Ovary (tissue), 9 donors: ENCODE data around the gene RAC2. TPM values are rescaled to one million over a fixed set of nuclear protein-coding genes. Genes with fewer than 3 reads are reported as not detected.

Experiments
- DNase-seq, 5 donors: peaks; one replicate each; pipeline ENCODE4 v3.0.0-alpha.2; 2019 to 2020
- H3K27ac ChIP-seq, 2 donors: fragments of 200-600 bp; one replicate each; pipeline versions ENCODE4 v1.5.1 to v1.8.0; 2019 to 2022
- H3K27me3 ChIP-seq: fragments of 200-600 bp; one replicate; pipeline ENCODE4 v1.8.0; 2022
- H3K36me3 ChIP-seq: fragments of 200-600 bp; sonication (generic); one replicate; pipeline ENCODE4 v1.5.1; 2019
- H3K4me1 ChIP-seq: one replicate; pipeline ENCODE4 v1.8.1; 2013; ENCODE audit warnings: mild to moderate bottlenecking, moderate library complexity; ENCODE audit not compliant: insufficient read depth
- H3K4me3 ChIP-seq: fragments of 200-600 bp; sonication (generic); one replicate; pipeline ENCODE4 v1.5.1; 2017
- H3K9me3 ChIP-seq, 2 donors: fragments of 200-600 bp in 1 of 2; sonication (generic) in 1 of 2; one replicate each; pipeline versions ENCODE4 v1.5.1 to v1.8.1; 2013 to 2019; ENCODE audit warnings: mild to moderate bottlenecking in 1 of 2, moderate library complexity in 1 of 2
- CTCF ChIP-seq, 3 donors: fragments of 450-650 bp in 2 of 3; fragments of 200-600 bp in 1 of 3; IDR thresholded peaks; one replicate each; pipeline versions ENCODE4 v1.5.1 to v1.8.0; 2016 to 2022; ENCODE audit warnings: antibody characterized with exemption in 3 of 3, mild to moderate bottlenecking in 1 of 3
- EP300 ChIP-seq: sonication (generic); formaldehyde crosslinking; IDR thresholded peaks from one replicate; pipeline ENCODE4 v1.6.1; 2017; ENCODE audit warnings: antibody characterized with exemption
- POLR2A ChIP-seq: fragments of 450-650 bp; IDR thresholded peaks from one replicate; pipeline ENCODE4 v1.6.1; 2017; ENCODE audit warnings: antibody characterized with exemption, mild to moderate bottlenecking, moderate library complexity
- WGBS, 3 donors: extraction: QIAGEN DNeasy Blood & Tissue Kit in 1 of 3; methylation state at CpG; one replicate each; pipeline versions ENCODE4 v1.1.5 to v1.1.7; 2013 to 2017; 5-methylcytosine and 5-hydroxymethylcytosine counted together
- intact Hi-C, 4 donors: fragments of 100-400 bp; cut with DNase I; formaldehyde crosslinking; loops; one replicate each; pipeline versions ENCODE4 v1.11.0 to v1.15.1; 2022 to 2023
- polyA plus RNA-seq, 2 donors: library from polyadenylated mRNA; stranded (reverse); fragments of 200-250 nt in 1 of 2; fragments of 350-450 nt in 1 of 2; fragmentation: Illumina TruSeq in 1 of 2; extraction: RNeasy Lipid Tissue Mini Kit (QIAGEN cat#74804) in 1 of 2; gene quantifications; one replicate each; pipeline ENCODE4 v1.2.3, GENCODE V29; 2013 to 2014
- total RNA-seq, 7 donors: library from RNA; depleted of rRNA in 2 of 7; stranded (reverse); fragments of >200 nt in 2 of 7; fragmentation: NEBNext Ultra II Directional in 3 of 7; extraction: Animal tissue kit (Norgen Biotek cat#: 25700) in 3 of 7; gene quantifications; one replicate each; pipeline versions ENCODE4 v1.1.0 to v1.2.4, GENCODE V29; 2016 to 2023
- donor health status: DM: no; HTN: no; CAD: no; lungs with moderate emphysema.
- donor health status: DM: no; HTN: no; CAD: no.
- donor health status: Bipolar disorder and iron deficiency.
- donor health status: DM: yes; HTN: yes; CAD: no.
- donor health status: DM: no; HTN: no; CAD: no.
- donor health status: DM: yes; HTN: yes; CAD: no.

Gene RAC2
- total and polyA plus RNA-seq, 9 donors = 2.3 to 18.4 (median 6.0) TPM

DNA sequence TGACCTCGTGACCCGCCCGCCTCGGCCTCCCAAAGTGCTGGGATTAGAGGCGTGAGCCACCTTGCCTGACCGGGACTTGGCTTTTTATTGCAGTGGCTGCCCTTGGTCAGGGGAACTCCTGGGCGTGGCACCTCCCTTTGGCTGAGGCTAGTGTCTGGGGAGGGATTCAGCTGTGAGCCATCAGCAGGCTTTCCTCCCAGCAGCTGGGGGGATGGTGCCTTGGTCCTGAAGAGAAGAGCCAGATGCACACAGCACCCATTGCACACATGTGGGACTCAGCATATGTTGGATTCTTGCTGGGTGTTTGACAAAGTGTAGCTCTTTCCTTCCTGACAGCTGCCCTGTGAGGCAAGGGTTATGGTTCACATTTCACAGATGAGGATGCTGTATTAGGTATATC lies 46.7 kb upstream of the RAC2 start:
- WGBS, 3 donors = 26 to 50% (median 49%) methylated on average over 7 of the region's 7 CpGs
- TF ChIP-seq EP300 (no peak), CTCF (IDR thresholded peaks at IDR 0.05) (no peak), POLR2A (no peak)
- Histone ChIP-seq H3K4me1 (no peaks in the 10 kb centered on the region), H3K27ac (no peak overlapping the region), H3K36me3 (no peaks in the 10 kb centered on the region), H3K9me3 (no peaks in the 10 kb centered on the region), H3K27me3 (no peaks in the 10 kb centered on the region), H3K4me3 (no peak overlapping the region)
- intact Hi-C loops = no loop called here
- no peak for DNase-seq

- intact Hi-C loops = no loop called here
- Histone ChIP-seq H3K4me3 (no peak overlapping the region), H3K27ac (no peak overlapping the region), H3K27me3 (no peaks in the 10 kb centered on the region), H3K9me3 (no peaks in the 10 kb centered on the region), H3K36me3 (no peaks in the 10 kb centered on the region), H3K4me1 (no peaks in the 10 kb centered on the region)
- no peak for DNase-seq
- WGBS, 3 donors = 89 to 93% (median 89%) methylated on average over 7 of the region's 7 CpGs
- no peak for TF ChIP-seq POLR2A
- TF ChIP-seq CTCF (IDR thresholded peaks at IDR 0.05) = no peak
- no peak for TF ChIP-seq EP300
These were observed 45.2 kb upstream of the RAC2 start for GRCh38 chr22:37289156-37289735.

DNA sequence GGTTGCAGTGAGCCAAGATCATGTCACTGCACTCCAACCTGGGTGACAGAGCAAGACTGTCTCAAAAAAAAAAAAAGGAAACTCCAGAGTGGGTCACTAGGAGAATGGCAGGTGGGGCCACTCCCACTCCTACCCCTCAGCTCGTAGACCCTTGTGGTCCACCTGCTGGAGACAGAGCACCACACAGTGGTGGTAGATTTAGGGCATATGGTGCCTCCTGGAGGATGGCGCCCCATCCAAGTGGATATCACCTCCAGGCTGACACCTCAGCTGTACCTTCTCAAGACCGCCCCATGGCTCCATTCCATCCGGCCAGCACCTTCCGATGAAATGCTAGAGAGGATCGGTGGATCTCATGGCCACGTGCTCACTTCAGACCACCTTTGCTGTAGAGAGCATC lies 44.5 kb upstream of the RAC2 start:
- H3K27me3 ChIP-seq = no peaks in the 10 kb centered on the region
- WGBS, 3 donors = 78 to 85% (median 82%) methylated on average over 7 of the region's 7 CpGs

GRCh38 chr22:37287550-37287951 lies 43.5 kb upstream of the RAC2 start:
- 77 to 80% (median 77%) methylated on average over 10 of the region's 10 CpGs for WGBS, 3 donors
- no peaks in the 10 kb centered on the region for H3K27me3 ChIP-seq
- no peaks in the 10 kb centered on the region for H3K36me3 ChIP-seq
- H3K4me1 ChIP-seq = no peaks in the 10 kb centered on the region
- no peak overlapping the region for H3K4me3 ChIP-seq
- no peak for DNase-seq
- intact Hi-C loops = no loop called here
- no peaks in the 10 kb centered on the region for H3K9me3 ChIP-seq
- TF ChIP-seq EP300 = no peak
- no peak for TF ChIP-seq POLR2A
- no peak for TF ChIP-seq CTCF (IDR thresholded peaks at IDR 0.05)
- no peak overlapping the region for H3K27ac ChIP-seq

More for the DNA sequence above, 44.5 kb upstream of the RAC2 start:
- Histone ChIP-seq H3K4me3 (no peak overlapping the region), H3K9me3 (no peaks in the 10 kb centered on the region), H3K27ac (no peak overlapping the region), H3K4me1 (no peaks in the 10 kb centered on the region), H3K36me3 (no peaks in the 10 kb centered on the region)
- intact Hi-C loops = no loop called here
- DNase-seq = no peak
- TF ChIP-seq CTCF (IDR thresholded peaks at IDR 0.05) (no peak), POLR2A (no peak), EP300 (no peak)
